ENCODE results near the gene OTULIN.

- no peak for TF ChIP-seq CTCF (IDR thresholded peaks at IDR 0.05; ENCODE audit: low read depth, low read length)
- TF ChIP-seq EZH2phosphoT487 (IDR thresholded peaks at IDR 0.05; ENCODE audit: low read depth), result no peak
These were observed 80.7 kb downstream of the OTULIN start for GRCh38 chr5:14745188-14745563.

All from OCI-LY3 (cell line).